ENCODE results near the gene LTB. TPM values are rescaled to one million over a fixed set of nuclear protein-coding genes. Genes with fewer than 3 reads are reported as not detected.

The LTB gene
- total RNA-seq, 4 donors from 2014 or later = 0.66 to 0.85 TPM; not detected in 2

GRCh38 chr6:31541658-31542521 lies 40.3 kb downstream of the LTB start, which contains the start of gene DDX39B:
DDX39B (minus strand) TSS chr6:31542003; CDS start chr6:31540532, 1,471 bp downstream.
- no peak for TF ChIP-seq CTCF (IDR thresholded peaks at IDR 0.05; ENCODE audit: low read depth)

GRCh38 chr6:31541059-31541657 lies 41.1 kb downstream of the LTB start:
- TF ChIP-seq CTCF (IDR thresholded peaks at IDR 0.05; ENCODE audit: low read depth) = no peak

- TF ChIP-seq CTCF (IDR thresholded peaks at IDR 0.05; ENCODE audit: low read depth) = no peak
Measured at GRCh38 chr6:31540640-31541039, 41.6 kb downstream of the LTB start.

- TF ChIP-seq CTCF (IDR thresholded peaks at IDR 0.05; ENCODE audit: low read depth) = no peak
Measured at GRCh38 chr6:31538805-31539400, 43.3 kb downstream of the LTB start.

- no peak for TF ChIP-seq CTCF (IDR thresholded peaks at IDR 0.05; ENCODE audit: low read depth)
Measured at GRCh38 chr6:31535538-31536324, 46.5 kb downstream of the LTB start.

GRCh38 chr6:31534521-31535040 lies 47.6 kb downstream of the LTB start:
- no peak for TF ChIP-seq CTCF (IDR thresholded peaks at IDR 0.05; ENCODE audit: low read depth)
